GM23338 (cell line): ENCODE data around the gene ASPHD1. TPM values are rescaled to one million over a fixed set of nuclear protein-coding genes. Genes with fewer than 3 reads are reported as not detected.

Source experiments
- ATAC-seq: fragments of 200-7000 bp; cut with Tn5 transposase; 3 replicates; pipeline ENCODE4 v1.9.1; 2020
- DNase-seq: peaks from one replicate; pipeline ENCODE4 v3.0.0-alpha.2; 2015; ENCODE audit warnings: low spot score
- H2AFZ ChIP-seq: fragments of 200-600 bp; sonication (generic); 2 replicates; pipeline ENCODE4 v1.8.0; 2016; ENCODE audit warnings: antibody characterized with exemption, mild to moderate bottlenecking, moderate library complexity
- H3F3A ChIP-seq: fragments of 200-600 bp; sonication (generic); replicated peaks from 2 replicates; pipeline ENCODE4 v1.8.0; 2017; ENCODE audit warnings: antibody characterized with exemption, mixed run types, low read depth
- H3K27ac ChIP-seq: fragments of 200-600 bp; sonication (generic); 2 replicates; pipeline ENCODE4 v1.6.1; 2016; ENCODE audit warnings: low read depth
- H3K27me3 ChIP-seq: fragments of 200-600 bp; sonication (generic); 2 replicates; pipeline ENCODE4 v1.8.0; 2016; ENCODE audit warnings: mild to moderate bottlenecking, mixed run types, moderate library complexity; ENCODE audit not compliant: insufficient read depth
- H3K36me3 ChIP-seq: fragments of 200-600 bp; sonication (generic); 2 replicates; pipeline ENCODE4 v1.8.0; 2016; ENCODE audit warnings: mild to moderate bottlenecking; ENCODE audit not compliant: insufficient read depth
- H3K4me1 ChIP-seq: fragments of 200-600 bp; sonication (generic); 2 replicates; pipeline ENCODE4 v1.8.0; 2016; ENCODE audit warnings: mild to moderate bottlenecking, moderate library complexity; ENCODE audit not compliant: insufficient read depth
- H3K4me2 ChIP-seq: fragments of 200-600 bp; sonication (generic); 2 replicates; pipeline ENCODE4 v1.7.1; 2017; ENCODE audit warnings: mixed run types
- H3K4me3 ChIP-seq: fragments of 200-600 bp; sonication (generic); 2 replicates; pipeline ENCODE4 v1.6.1; 2016; ENCODE audit warnings: mixed run types
- H3K79me2 ChIP-seq: fragments of 200-600 bp; sonication (generic); replicated peaks from 2 replicates; pipeline ENCODE4 v1.8.0; 2017; ENCODE audit warnings: mild to moderate bottlenecking; ENCODE audit not compliant: insufficient read depth
- H3K9me2 ChIP-seq: fragments of 200-600 bp; sonication (generic); 2 replicates; pipeline ENCODE4 v1.8.0; 2017; ENCODE audit not compliant: insufficient read depth
- H4K20me1 ChIP-seq: fragments of 200-600 bp; sonication (generic); replicated peaks from 2 replicates; pipeline ENCODE4 v1.8.0; 2017; ENCODE audit warnings: mild to moderate bottlenecking; ENCODE audit not compliant: insufficient read depth
- H3K27ac Mint-ChIP-seq: 2 replicates; pipeline ENCODE4 v1.8.0; 2020; ENCODE audit warnings: inconsistent platforms, mild to moderate bottlenecking, moderate library complexity, mixed read lengths
- H3K27me3 Mint-ChIP-seq: 3 replicates; pipeline ENCODE4 v1.8.0; 2022; ENCODE audit warnings: low read depth, mild to moderate bottlenecking, moderate library complexity, mixed read lengths, inconsistent platforms; ENCODE audit not compliant: insufficient read depth, poor library complexity
- H3K36me3 Mint-ChIP-seq: 3 replicates; pipeline ENCODE4 v1.8.0; 2021; ENCODE audit warnings: low read depth, mild to moderate bottlenecking, inconsistent platforms, moderate library complexity, mixed read lengths
- H3K4me1 Mint-ChIP-seq: 3 replicates; pipeline ENCODE4 v1.8.0; 2020; ENCODE audit warnings: mild to moderate bottlenecking, inconsistent platforms, mixed read lengths
- H3K4me3 Mint-ChIP-seq: 3 replicates; pipeline ENCODE4 v1.8.0; 2021; ENCODE audit warnings: moderate library complexity, mild to moderate bottlenecking, inconsistent platforms, mixed read lengths
- H3K9me3 Mint-ChIP-seq: 3 replicates; pipeline ENCODE4 v1.8.0; 2020; ENCODE audit warnings: moderate library complexity, mild to moderate bottlenecking, inconsistent platforms, mixed read lengths
- CREB1 ChIP-seq: fragments of 250-450 bp; sonication (Bioruptor Pico); IDR thresholded peaks from 2 replicates; pipeline ENCODE4 v1.5.0; 2020; ENCODE audit warnings: low read depth, mild to moderate bottlenecking, moderate library complexity
- EZH2 ChIP-seq: fragments of 200-600 bp; sonication (generic); IDR thresholded peaks from one replicate; pipeline ENCODE4 v1.8.0; 2017; ENCODE audit warnings: antibody characterized with exemption, mild to moderate bottlenecking, low read depth; ENCODE audit not compliant: unreplicated experiment
- EZH2phosphoT487 ChIP-seq: fragments of 200-600 bp; sonication (generic); IDR thresholded peaks from one replicate; pipeline ENCODE4 v1.8.1; 2018; ENCODE audit warnings: antibody characterized with exemption; ENCODE audit not compliant: unreplicated experiment
- JUNB ChIP-seq: IDR thresholded peaks from one replicate; pipeline ENCODE4 v1.6.1; 2016; ENCODE audit warnings: antibody characterized with exemption; ENCODE audit not compliant: unreplicated experiment
- NANOG ChIP-seq: IDR thresholded peaks from 2 replicates; pipeline ENCODE4 v1.6.1; 2016; ENCODE audit warnings: antibody characterized with exemption, borderline replicate concordance
- POLR2AphosphoS5 ChIP-seq: IDR thresholded peaks from 2 replicates; pipeline ENCODE4 v1.6.1; 2016; ENCODE audit warnings: antibody characterized with exemption, low read depth
- STAT1 ChIP-seq: IDR thresholded peaks from one replicate; pipeline ENCODE4 v1.6.1; 2016; ENCODE audit warnings: antibody characterized with exemption; ENCODE audit not compliant: unreplicated experiment
- ZNF114 ChIP-seq: fragments of 250-450 bp; sonication (Bioruptor Pico); IDR thresholded peaks from 2 replicates; pipeline ENCODE4 v1.5.0; 2020; ENCODE audit warnings: mild to moderate bottlenecking, moderate library complexity
- ZNF331 ChIP-seq: fragments of 250-450 bp; sonication (Bioruptor Pico); IDR thresholded peaks from 2 replicates; pipeline ENCODE4 v1.5.0; 2020; ENCODE audit warnings: low read depth, mild to moderate bottlenecking, moderate library complexity
- polyA plus RNA-seq: library from polyadenylated mRNA; unstranded; fragments of >200 nt; fragmentation: Nextera tagmentation; extraction: Ambion mirVana; gene quantifications from 2 replicates; pipeline ENCODE4 v1.2.1, GENCODE V29; 2016
- total RNA-seq: library from RNA; depleted of rRNA; stranded (reverse); fragments of >200 nt; shearing (Covaris generic); gene quantifications from 2 replicates; pipeline ENCODE4 v1.2.3, GENCODE V29; 2014
- TF ChIP-seq, protein P1 (sequence below), 2 experiments: fragments of 200-600 bp in 1 of 2; sonication (generic) in 1 of 2; conservative IDR thresholded peaks; 2 replicates each; pipeline versions ENCODE4 v1.5.1 to v1.6.1; 2016 to 2017; ENCODE audit warnings: antibody characterized with exemption in 2 of 2, low read depth in 2 of 2, mild to moderate bottlenecking in 2 of 2, moderate library complexity in 1 of 2
- TF ChIP-seq, protein P2 (sequence below): IDR thresholded peaks from one replicate; pipeline ENCODE4 v1.6.1; 2018; ENCODE audit warnings: antibody characterized with exemption; ENCODE audit not compliant: unreplicated experiment
- TF ChIP-seq, protein P3 (sequence below): IDR thresholded peaks from 2 replicates; pipeline ENCODE4 v1.6.1; 2016; ENCODE audit warnings: antibody characterized with exemption
- TF ChIP-seq, protein P4 (sequence below): fragments of 250-450 bp; sonication (Bioruptor Pico); IDR thresholded peaks from 2 replicates; pipeline ENCODE4 v1.5.0; 2020; ENCODE audit warnings: mild to moderate bottlenecking, moderate library complexity

Gene ASPHD1
- total and polyA plus RNA-seq, 2 experiments from 2014 or later, result 15.5 to 20.6 TPM

DNA sequence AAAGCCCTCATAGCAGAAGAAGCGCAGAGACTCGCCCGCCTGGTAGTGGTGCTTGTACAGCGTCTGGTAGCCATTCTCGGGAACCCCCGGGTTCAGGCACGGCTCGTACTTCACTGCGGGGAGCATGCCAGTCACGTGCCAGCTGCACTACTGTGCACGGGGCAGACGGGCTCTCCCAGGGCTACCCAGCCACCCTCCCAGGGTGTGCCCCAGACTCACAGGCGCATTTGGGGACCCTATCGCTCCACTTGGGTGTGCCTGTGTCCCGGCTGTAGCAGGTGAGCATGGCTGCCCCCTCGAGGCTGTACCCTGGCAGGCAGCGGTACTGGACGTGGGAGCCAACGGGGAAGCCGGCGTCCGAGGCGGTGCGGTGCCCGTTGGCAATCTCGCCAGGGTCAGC is 27.0 kb upstream of the ASPHD1 start:
- H3K27me3 Mint-ChIP-seq, result peaks cover 15% of the 10 kb centered on the region

More for the DNA sequence above, 27.0 kb upstream of the ASPHD1 start:
- H3K27ac Mint-ChIP-seq, result no peak overlapping the region
- Histone ChIP-seq H3K27ac (no peak overlapping the region), H3K4me3 (no peak overlapping the region), H3K79me2 (no peaks in the 10 kb centered on the region), H3K36me3 (no peaks in the 10 kb centered on the region), H2AFZ (no peak overlapping the region), H3K4me2 (no peak overlapping the region), H3K4me1 (peaks cover 4% of the 10 kb centered on the region), H3K9me2 (no peaks in the 10 kb centered on the region), H3F3A (peaks cover 6% of the 10 kb centered on the region; the same call in 1 of the 2 replicates), H3K27me3 (no peaks in the 10 kb centered on the region), H4K20me1 (no peaks in the 10 kb centered on the region)
- no peak for ATAC-seq
- 0 out of 3 replicates have a peak, but pooled peaks cover 3% of the 10 kb centered on the region for H3K36me3 Mint-ChIP-seq
- H3K4me3 Mint-ChIP-seq, result no peak overlapping the region
- TF ChIP-seq EZH2phosphoT487 (no peak), EZH2 (no peak), POLR2AphosphoS5 (no peak), NANOG (no peak), CREB1 (CRISPR knock-in tag) (no peak), ZNF331 (CRISPR knock-in tag) (no peak), ZNF114 (no peak), JUNB (no peak), STAT1 (no peak)
- TF ChIP-seq, protein P1, sequence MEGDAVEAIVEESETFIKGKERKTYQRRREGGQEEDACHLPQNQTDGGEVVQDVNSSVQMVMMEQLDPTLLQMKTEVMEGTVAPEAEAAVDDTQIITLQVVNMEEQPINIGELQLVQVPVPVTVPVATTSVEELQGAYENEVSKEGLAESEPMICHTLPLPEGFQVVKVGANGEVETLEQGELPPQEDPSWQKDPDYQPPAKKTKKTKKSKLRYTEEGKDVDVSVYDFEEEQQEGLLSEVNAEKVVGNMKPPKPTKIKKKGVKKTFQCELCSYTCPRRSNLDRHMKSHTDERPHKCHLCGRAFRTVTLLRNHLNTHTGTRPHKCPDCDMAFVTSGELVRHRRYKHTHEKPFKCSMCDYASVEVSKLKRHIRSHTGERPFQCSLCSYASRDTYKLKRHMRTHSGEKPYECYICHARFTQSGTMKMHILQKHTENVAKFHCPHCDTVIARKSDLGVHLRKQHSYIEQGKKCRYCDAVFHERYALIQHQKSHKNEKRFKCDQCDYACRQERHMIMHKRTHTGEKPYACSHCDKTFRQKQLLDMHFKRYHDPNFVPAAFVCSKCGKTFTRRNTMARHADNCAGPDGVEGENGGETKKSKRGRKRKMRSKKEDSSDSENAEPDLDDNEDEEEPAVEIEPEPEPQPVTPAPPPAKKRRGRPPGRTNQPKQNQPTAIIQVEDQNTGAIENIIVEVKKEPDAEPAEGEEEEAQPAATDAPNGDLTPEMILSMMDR (conservative IDR thresholded peaks at IDR 0.05; ENCODE audit: low read depth in 2 of 2), result no peak
- TF ChIP-seq, protein P2, sequence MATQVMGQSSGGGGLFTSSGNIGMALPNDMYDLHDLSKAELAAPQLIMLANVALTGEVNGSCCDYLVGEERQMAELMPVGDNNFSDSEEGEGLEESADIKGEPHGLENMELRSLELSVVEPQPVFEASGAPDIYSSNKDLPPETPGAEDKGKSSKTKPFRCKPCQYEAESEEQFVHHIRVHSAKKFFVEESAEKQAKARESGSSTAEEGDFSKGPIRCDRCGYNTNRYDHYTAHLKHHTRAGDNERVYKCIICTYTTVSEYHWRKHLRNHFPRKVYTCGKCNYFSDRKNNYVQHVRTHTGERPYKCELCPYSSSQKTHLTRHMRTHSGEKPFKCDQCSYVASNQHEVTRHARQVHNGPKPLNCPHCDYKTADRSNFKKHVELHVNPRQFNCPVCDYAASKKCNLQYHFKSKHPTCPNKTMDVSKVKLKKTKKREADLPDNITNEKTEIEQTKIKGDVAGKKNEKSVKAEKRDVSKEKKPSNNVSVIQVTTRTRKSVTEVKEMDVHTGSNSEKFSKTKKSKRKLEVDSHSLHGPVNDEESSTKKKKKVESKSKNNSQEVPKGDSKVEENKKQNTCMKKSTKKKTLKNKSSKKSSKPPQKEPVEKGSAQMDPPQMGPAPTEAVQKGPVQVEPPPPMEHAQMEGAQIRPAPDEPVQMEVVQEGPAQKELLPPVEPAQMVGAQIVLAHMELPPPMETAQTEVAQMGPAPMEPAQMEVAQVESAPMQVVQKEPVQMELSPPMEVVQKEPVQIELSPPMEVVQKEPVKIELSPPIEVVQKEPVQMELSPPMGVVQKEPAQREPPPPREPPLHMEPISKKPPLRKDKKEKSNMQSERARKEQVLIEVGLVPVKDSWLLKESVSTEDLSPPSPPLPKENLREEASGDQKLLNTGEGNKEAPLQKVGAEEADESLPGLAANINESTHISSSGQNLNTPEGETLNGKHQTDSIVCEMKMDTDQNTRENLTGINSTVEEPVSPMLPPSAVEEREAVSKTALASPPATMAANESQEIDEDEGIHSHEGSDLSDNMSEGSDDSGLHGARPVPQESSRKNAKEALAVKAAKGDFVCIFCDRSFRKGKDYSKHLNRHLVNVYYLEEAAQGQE, result no peak
- TF ChIP-seq, protein P3, sequence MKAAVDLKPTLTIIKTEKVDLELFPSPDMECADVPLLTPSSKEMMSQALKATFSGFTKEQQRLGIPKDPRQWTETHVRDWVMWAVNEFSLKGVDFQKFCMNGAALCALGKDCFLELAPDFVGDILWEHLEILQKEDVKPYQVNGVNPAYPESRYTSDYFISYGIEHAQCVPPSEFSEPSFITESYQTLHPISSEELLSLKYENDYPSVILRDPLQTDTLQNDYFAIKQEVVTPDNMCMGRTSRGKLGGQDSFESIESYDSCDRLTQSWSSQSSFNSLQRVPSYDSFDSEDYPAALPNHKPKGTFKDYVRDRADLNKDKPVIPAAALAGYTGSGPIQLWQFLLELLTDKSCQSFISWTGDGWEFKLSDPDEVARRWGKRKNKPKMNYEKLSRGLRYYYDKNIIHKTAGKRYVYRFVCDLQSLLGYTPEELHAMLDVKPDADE, result no peak
- TF ChIP-seq, protein P4, sequence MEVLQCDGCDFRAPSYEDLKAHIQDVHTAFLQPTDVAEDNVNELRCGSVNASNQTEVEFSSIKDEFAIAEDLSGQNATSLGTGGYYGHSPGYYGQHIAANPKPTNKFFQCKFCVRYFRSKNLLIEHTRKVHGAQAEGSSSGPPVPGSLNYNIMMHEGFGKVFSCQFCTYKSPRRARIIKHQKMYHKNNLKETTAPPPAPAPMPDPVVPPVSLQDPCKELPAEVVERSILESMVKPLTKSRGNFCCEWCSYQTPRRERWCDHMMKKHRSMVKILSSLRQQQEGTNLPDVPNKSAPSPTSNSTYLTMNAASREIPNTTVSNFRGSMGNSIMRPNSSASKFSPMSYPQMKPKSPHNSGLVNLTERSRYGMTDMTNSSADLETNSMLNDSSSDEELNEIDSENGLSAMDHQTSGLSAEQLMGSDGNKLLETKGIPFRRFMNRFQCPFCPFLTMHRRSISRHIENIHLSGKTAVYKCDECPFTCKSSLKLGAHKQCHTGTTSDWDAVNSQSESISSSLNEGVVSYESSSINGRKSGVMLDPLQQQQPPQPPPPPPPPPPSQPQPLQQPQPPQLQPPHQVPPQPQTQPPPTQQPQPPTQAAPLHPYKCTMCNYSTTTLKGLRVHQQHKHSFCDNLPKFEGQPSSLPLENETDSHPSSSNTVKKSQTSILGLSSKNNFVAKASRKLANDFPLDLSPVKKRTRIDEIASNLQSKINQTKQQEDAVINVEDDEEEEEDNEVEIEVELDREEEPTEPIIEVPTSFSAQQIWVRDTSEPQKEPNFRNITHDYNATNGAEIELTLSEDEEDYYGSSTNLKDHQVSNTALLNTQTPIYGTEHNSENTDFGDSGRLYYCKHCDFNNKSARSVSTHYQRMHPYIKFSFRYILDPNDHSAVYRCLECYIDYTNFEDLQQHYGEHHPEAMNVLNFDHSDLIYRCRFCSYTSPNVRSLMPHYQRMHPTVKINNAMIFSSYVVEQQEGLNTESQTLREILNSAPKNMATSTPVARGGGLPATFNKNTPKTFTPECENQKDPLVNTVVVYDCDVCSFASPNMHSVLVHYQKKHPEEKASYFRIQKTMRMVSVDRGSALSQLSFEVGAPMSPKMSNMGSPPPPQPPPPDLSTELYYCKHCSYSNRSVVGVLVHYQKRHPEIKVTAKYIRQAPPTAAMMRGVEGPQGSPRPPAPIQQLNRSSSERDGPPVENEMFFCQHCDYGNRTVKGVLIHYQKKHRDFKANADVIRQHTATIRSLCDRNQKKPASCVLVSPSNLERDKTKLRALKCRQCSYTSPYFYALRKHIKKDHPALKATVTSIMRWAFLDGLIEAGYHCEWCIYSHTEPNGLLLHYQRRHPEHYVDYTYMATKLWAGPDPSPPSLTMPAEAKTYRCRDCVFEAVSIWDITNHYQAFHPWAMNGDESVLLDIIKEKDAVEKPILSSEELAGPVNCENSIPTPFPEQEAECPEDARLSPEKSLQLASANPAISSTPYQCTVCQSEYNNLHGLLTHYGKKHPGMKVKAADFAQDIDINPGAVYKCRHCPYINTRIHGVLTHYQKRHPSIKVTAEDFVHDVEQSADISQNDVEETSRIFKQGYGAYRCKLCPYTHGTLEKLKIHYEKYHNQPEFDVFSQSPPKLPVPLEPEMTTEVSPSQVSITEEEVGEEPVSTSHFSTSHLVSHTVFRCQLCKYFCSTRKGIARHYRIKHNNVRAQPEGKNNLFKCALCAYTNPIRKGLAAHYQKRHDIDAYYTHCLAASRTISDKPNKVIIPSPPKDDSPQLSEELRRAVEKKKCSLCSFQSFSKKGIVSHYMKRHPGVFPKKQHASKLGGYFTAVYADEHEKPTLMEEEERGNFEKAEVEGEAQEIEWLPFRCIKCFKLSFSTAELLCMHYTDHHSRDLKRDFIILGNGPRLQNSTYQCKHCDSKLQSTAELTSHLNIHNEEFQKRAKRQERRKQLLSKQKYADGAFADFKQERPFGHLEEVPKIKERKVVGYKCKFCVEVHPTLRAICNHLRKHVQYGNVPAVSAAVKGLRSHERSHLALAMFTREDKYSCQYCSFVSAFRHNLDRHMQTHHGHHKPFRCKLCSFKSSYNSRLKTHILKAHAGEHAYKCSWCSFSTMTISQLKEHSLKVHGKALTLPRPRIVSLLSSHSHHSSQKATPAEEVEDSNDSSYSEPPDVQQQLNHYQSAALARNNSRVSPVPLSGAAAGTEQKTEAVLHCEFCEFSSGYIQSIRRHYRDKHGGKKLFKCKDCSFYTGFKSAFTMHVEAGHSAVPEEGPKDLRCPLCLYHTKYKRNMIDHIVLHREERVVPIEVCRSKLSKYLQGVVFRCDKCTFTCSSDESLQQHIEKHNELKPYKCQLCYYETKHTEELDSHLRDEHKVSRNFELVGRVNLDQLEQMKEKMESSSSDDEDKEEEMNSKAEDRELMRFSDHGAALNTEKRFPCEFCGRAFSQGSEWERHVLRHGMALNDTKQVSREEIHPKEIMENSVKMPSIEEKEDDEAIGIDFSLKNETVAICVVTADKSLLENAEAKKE (CRISPR knock-in tag), result no peak
- no peak for DNase-seq
- H3K4me1 Mint-ChIP-seq, result peaks cover 12% of the 10 kb centered on the region
- no peaks in the 10 kb centered on the region; the same call in 1 of the 3 replicates for H3K9me3 Mint-ChIP-seq
